ENCODE measurements around the gene CCSER2. TPM values are rescaled to one million over a fixed set of nuclear protein-coding genes. Genes with fewer than 3 reads are reported as not detected.

Gene CCSER2
- polyA plus RNA-seq, 4 donors: 9.8 to 22.8 (median 16.2) TPM

GRCh38 chr10:84460520-84460919, 132.1 kb downstream of the CCSER2 start:
- H3K4me3 ChIP-seq (ENCODE audit: low read depth in 1 of 3, low read length in 3 of 3): no peak overlapping the region
- no peak for DNase-seq
- H3K27me3 ChIP-seq (ENCODE audit: control insufficient read depth in 3 of 3, insufficient read depth in 3 of 3, low read length in 3 of 3): no peaks in the 10 kb centered on the region
- no peak for FAIRE-seq
- H3K27ac ChIP-seq (ENCODE audit: low read depth in 1 of 3, low read length in 2 of 3): no peak overlapping the region
- peaks cover 0 to 8% of the 10 kb centered on the region in 2 donors for H3K9me3 ChIP-seq (ENCODE audit: control insufficient read depth in 2 of 2, insufficient read depth in 1 of 2, low read depth in 1 of 2, low read length in 1 of 2)
- H3K4me1 ChIP-seq (ENCODE audit: control insufficient read depth in 3 of 3, insufficient read depth in 2 of 3, low read depth in 1 of 3, low read length in 2 of 3): peaks cover 0 to 5% (median 0%) of the 10 kb centered on the region in 3 donors
- H3K36me3 ChIP-seq (ENCODE audit: control insufficient read depth in 3 of 3, insufficient read depth in 2 of 3, low read depth in 1 of 3, low read length in 3 of 3): peaks cover 0 to 5% (median 5%) of the 10 kb centered on the region in 3 donors

DNA sequence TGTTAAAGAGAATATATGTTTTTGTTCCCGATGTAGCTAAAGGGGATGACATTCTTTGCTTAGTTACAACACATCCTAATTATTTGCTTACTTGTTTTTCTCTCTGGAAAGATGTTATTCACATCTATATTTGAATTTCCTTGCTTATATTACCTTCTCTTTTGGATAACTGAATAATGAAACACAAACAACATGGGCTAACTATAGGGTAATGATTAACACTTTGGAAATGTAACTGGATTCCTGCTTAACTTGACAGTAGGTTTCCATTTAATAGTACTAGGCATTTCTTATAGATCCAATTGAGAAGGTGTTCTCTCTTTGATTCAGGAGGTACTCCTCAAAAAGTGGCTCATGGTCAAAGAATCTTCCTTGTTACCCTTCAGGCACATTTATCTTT, 141.1 kb downstream of the CCSER2 start:
- Histone ChIP-seq H3K9me3 (ENCODE audit: control insufficient read depth in 2 of 2, insufficient read depth in 1 of 2, low read depth in 1 of 2, low read length in 1 of 2) (no peaks in the 10 kb centered on the region), H3K4me3 (ENCODE audit: low read depth in 1 of 3, low read length in 3 of 3) (no peak overlapping the region), H3K36me3 (ENCODE audit: control insufficient read depth in 3 of 3, insufficient read depth in 2 of 3, low read depth in 1 of 3, low read length in 3 of 3) (peaks cover 0 to 5% (median 2%) of the 10 kb centered on the region in 3 donors), H3K27ac (ENCODE audit: low read depth in 1 of 3, low read length in 2 of 3) (no peak overlapping the region), H3K4me1 (ENCODE audit: control insufficient read depth in 3 of 3, insufficient read depth in 2 of 3, low read depth in 1 of 3, low read length in 2 of 3) (no peaks in the 10 kb centered on the region), H3K27me3 (ENCODE audit: control insufficient read depth in 3 of 3, insufficient read depth in 3 of 3, low read length in 3 of 3) (no peaks in the 10 kb centered on the region)
- FAIRE-seq (no peak), DNase-seq (peak in 1 of 2 donors; percentile 10)
- WGBS, 3 donors: 82 to 91% (median 89%) methylated on average over 1 of the region's 1 CpG

DNA sequence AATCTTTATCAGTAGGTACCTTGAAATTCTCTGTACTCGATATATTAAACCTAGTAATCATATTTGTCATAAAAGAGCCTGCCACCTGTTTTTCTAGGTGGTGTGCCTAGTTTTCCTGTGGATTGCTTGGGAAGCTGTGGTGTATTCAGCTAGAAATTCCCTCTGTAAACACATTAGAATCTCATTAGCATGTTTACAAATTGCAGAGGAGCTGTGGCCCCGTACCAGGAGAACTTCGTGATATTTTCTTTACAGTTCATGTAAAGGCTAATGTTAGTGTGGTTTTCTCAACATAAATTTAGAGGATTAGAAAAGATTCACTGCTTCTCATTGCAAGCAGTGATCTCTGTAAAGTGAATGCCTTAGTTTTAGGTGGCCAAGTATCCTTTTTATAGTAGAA, 144.7 kb downstream of the CCSER2 start:
- no peaks in the 10 kb centered on the region for H3K4me1 ChIP-seq (ENCODE audit: control insufficient read depth in 3 of 3, insufficient read depth in 2 of 3, low read depth in 1 of 3, low read length in 2 of 3)
- H3K27me3 ChIP-seq (ENCODE audit: control insufficient read depth in 3 of 3, insufficient read depth in 3 of 3, low read length in 3 of 3): no peaks in the 10 kb centered on the region
- DNase-seq (no peak), FAIRE-seq (no peak)
- no peak overlapping the region for H3K27ac ChIP-seq (ENCODE audit: low read depth in 1 of 3, low read length in 2 of 3)
- H3K9me3 ChIP-seq (ENCODE audit: control insufficient read depth in 2 of 2, insufficient read depth in 1 of 2, low read depth in 1 of 2, low read length in 1 of 2): no peaks in the 10 kb centered on the region
- no peak overlapping the region for H3K4me3 ChIP-seq (ENCODE audit: low read depth in 1 of 3, low read length in 3 of 3)
- peaks cover 0 to 7% (median 4%) of the 10 kb centered on the region in 3 donors for H3K36me3 ChIP-seq (ENCODE audit: control insufficient read depth in 3 of 3, insufficient read depth in 2 of 3, low read depth in 1 of 3, low read length in 3 of 3)
- WGBS, 3 donors: 69 to 74% (median 71%) methylated on average over 3 of the region's 3 CpGs

DNA sequence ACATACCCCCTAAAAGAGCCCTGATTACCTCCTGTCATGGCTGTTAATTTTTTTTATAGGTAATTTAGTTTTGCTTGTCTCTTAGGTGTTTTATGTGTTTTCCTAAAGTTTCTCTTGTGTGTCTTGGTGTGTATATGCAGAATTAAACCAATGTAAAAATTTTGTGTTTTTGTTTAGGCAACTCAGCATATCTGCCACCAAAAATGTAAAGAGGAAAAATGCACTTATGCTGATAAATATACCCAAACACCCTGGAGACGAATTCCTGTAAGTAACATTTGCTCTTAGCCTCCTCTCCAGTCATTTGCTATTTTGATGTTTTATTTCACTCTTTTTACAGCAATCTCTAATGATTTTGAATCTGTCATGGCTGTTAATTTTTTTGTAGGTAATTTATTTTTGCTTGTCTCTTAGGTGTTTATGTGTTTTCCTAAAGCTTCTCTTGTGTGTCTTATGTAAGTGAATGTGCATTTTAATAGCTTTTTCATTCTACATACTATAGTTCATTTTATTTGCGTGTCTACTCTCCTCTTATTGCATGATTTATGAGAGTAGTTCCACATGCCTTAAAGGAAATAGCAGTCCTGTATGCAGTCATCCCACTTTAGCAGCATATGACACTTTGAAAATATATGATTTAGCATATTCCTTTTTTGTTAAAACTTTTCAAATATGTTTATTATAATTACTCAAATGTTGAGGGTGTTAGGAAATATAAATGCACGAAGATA, 149.2 kb downstream of the CCSER2 start:
- H3K9me3 ChIP-seq (ENCODE audit: control insufficient read depth in 2 of 2, insufficient read depth in 1 of 2, low read depth in 1 of 2, low read length in 1 of 2): no peaks in the 10 kb centered on the region
- no peaks in the 10 kb centered on the region for H3K27me3 ChIP-seq (ENCODE audit: control insufficient read depth in 3 of 3, insufficient read depth in 3 of 3, low read length in 3 of 3)
- DNase-seq (no peak), FAIRE-seq (no peak)
- no peak overlapping the region for H3K4me3 ChIP-seq (ENCODE audit: low read depth in 1 of 3, low read length in 3 of 3)
- peaks cover 0 to 14% (median 4%) of the 10 kb centered on the region in 3 donors for H3K36me3 ChIP-seq (ENCODE audit: control insufficient read depth in 3 of 3, insufficient read depth in 2 of 3, low read depth in 1 of 3, low read length in 3 of 3)
- WGBS, 3 donors: 80 to 96% (median 94%) methylated on average over 3 of the region's 3 CpGs
- no peak overlapping the region for H3K27ac ChIP-seq (ENCODE audit: low read depth in 1 of 3, low read length in 2 of 3)
- H3K4me1 ChIP-seq (ENCODE audit: control insufficient read depth in 3 of 3, insufficient read depth in 2 of 3, low read depth in 1 of 3, low read length in 2 of 3): no peaks in the 10 kb centered on the region

DNA sequence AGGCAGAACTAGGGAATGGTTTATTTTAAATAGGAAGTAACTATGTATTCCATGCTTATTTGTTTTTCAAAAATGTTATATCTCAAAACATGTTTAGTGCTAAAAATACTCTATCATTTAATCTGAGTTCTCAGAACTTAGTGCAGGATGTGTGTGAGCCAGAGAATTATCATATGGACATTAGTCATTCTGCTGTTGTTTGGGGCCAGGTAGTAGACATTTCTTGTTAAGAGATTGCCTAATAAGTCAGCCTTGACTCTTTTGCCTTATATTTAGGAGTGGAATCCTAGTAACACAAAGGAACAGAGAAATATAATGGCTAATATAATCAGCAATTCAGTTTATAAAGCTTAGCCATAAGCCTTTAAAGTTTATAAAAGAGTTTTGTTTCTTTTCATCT, 149.8 kb downstream of the CCSER2 start:
- Histone ChIP-seq H3K4me1 (ENCODE audit: control insufficient read depth in 3 of 3, insufficient read depth in 2 of 3, low read depth in 1 of 3, low read length in 2 of 3) (no peaks in the 10 kb centered on the region), H3K27ac (ENCODE audit: low read depth in 1 of 3, low read length in 2 of 3) (no peak overlapping the region), H3K27me3 (ENCODE audit: control insufficient read depth in 3 of 3, insufficient read depth in 3 of 3, low read length in 3 of 3) (no peaks in the 10 kb centered on the region), H3K9me3 (ENCODE audit: control insufficient read depth in 2 of 2, insufficient read depth in 1 of 2, low read depth in 1 of 2, low read length in 1 of 2) (no peaks in the 10 kb centered on the region), H3K4me3 (ENCODE audit: low read depth in 1 of 3, low read length in 3 of 3) (no peak overlapping the region), H3K36me3 (ENCODE audit: control insufficient read depth in 3 of 3, insufficient read depth in 2 of 3, low read depth in 1 of 3, low read length in 3 of 3) (peaks cover 0 to 15% (median 4%) of the 10 kb centered on the region in 3 donors)
- FAIRE-seq (no peak), DNase-seq (no peak)

DNA sequence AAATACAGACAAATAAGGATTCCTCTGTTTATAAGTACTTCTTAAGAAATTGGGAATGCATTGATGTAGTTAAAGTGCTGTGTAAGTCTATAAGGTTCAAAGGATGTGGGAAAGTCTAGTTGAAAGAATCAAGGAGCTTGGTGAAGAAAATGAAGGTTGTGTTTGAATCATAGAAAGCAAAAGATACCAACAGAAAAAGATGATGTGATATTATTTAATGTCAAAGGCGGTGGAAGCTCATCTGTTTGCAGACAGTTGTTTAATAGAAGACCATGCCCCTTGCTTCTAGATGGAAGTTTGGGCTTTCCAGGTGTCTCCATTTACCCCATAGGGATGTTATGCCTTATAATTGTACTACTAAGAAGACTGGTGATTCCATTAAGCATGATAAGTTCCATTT, 150.3 kb downstream of the CCSER2 start:
- FAIRE-seq: no peak
- DNase-seq: no peak
- H3K36me3 ChIP-seq (ENCODE audit: control insufficient read depth in 3 of 3, insufficient read depth in 2 of 3, low read depth in 1 of 3, low read length in 3 of 3): peaks cover 0 to 15% (median 4%) of the 10 kb centered on the region in 3 donors
- no peaks in the 10 kb centered on the region for H3K27me3 ChIP-seq (ENCODE audit: control insufficient read depth in 3 of 3, insufficient read depth in 3 of 3, low read length in 3 of 3)
- H3K4me1 ChIP-seq (ENCODE audit: control insufficient read depth in 3 of 3, insufficient read depth in 2 of 3, low read depth in 1 of 3, low read length in 2 of 3): no peaks in the 10 kb centered on the region
- H3K9me3 ChIP-seq (ENCODE audit: control insufficient read depth in 2 of 2, insufficient read depth in 1 of 2, low read depth in 1 of 2, low read length in 1 of 2): no peaks in the 10 kb centered on the region
- 97 to 100% (median 100%) methylated on average over 1 of the region's 1 CpG for WGBS, 3 donors
- no peak overlapping the region for H3K4me3 ChIP-seq (ENCODE audit: low read depth in 1 of 3, low read length in 3 of 3)
- H3K27ac ChIP-seq (ENCODE audit: low read depth in 1 of 3, low read length in 2 of 3): no peak overlapping the region

DNA sequence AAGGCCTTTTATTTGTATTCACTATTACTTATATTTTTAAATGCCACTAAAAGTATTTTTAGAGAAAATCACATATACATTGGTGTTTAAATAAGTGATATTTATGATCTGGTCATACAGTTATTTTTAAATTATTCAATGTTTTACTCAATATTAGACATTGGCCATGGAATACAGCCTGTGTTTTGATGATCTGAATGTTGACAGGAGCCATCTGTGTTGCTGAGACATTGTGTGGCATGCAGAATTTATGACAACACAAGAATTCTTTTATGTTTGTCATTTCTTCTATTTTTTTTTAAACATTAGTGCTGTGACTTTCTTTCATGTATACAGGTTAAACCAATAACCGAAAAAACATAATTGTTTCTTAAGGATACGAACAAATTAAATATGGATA, 156.2 kb downstream of the CCSER2 start:
- H3K4me3 ChIP-seq (ENCODE audit: low read depth in 1 of 3, low read length in 3 of 3): no peak overlapping the region
- no peaks in the 10 kb centered on the region for H3K4me1 ChIP-seq (ENCODE audit: control insufficient read depth in 3 of 3, insufficient read depth in 2 of 3, low read depth in 1 of 3, low read length in 2 of 3)
- H3K36me3 ChIP-seq (ENCODE audit: control insufficient read depth in 3 of 3, insufficient read depth in 2 of 3, low read depth in 1 of 3, low read length in 3 of 3): peaks cover 0 to 2% (median 2%) of the 10 kb centered on the region in 3 donors
- no peaks in the 10 kb centered on the region for H3K9me3 ChIP-seq (ENCODE audit: control insufficient read depth in 2 of 2, insufficient read depth in 1 of 2, low read depth in 1 of 2, low read length in 1 of 2)
- 95 to 98% (median 95%) methylated on average over 2 of the region's 2 CpGs for WGBS, 3 donors
- H3K27me3 ChIP-seq (ENCODE audit: control insufficient read depth in 3 of 3, insufficient read depth in 3 of 3, low read length in 3 of 3): no peaks in the 10 kb centered on the region
- FAIRE-seq (no peak), DNase-seq (no peak)
- H3K27ac ChIP-seq (ENCODE audit: low read depth in 1 of 3, low read length in 2 of 3): no peak overlapping the region

DNA sequence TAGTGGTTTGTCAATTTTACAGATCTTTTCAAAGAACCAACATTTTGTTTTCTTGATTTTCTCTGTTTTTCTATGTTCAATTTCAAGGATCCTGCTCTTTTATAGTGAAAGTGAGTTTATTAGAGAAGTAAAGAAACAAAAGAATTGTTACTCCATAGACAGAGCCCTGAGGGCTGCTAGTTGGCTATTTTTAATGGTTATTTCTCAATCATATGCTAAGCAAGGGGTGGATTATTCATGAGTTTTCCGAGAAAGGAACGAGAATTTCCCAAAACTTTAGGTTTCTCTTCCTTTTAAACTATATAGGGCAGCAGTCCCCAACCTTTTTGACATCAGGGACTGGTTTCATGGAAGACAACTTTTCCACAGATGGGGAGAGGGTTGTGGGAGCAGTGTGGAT, 165.0 kb downstream of the CCSER2 start:
- Histone ChIP-seq H3K27ac (ENCODE audit: low read depth in 1 of 3, low read length in 2 of 3) (no peak overlapping the region), H3K4me1 (ENCODE audit: control insufficient read depth in 3 of 3, insufficient read depth in 2 of 3, low read depth in 1 of 3, low read length in 2 of 3) (no peaks in the 10 kb centered on the region), H3K27me3 (ENCODE audit: control insufficient read depth in 3 of 3, insufficient read depth in 3 of 3, low read length in 3 of 3) (no peaks in the 10 kb centered on the region), H3K36me3 (ENCODE audit: control insufficient read depth in 3 of 3, insufficient read depth in 2 of 3, low read depth in 1 of 3, low read length in 3 of 3) (peaks cover 0 to 6% (median 2%) of the 10 kb centered on the region in 3 donors), H3K9me3 (ENCODE audit: control insufficient read depth in 2 of 2, insufficient read depth in 1 of 2, low read depth in 1 of 2, low read length in 1 of 2) (peaks cover 0 to 3% of the 10 kb centered on the region in 2 donors), H3K4me3 (ENCODE audit: low read depth in 1 of 3, low read length in 3 of 3) (no peak overlapping the region)
- FAIRE-seq (no peak), DNase-seq (no peak)
- WGBS, 3 donors: 89 to 98% (median 92%) methylated on average over 2 of the region's 2 CpGs
